Activated T-cell treated with anti-CD3 and anti-CD28 coated beads, Interleukin-2, amount 50 U/mL, for 24 hours (primary cell): Measurements from ENCODE around the gene RERG.

Experiments used
- DNase-seq: peaks from one replicate; pipeline ENCODE4 v3.0.0-alpha.2; 2020
- H3K27ac Mint-ChIP-seq: 2 replicates; pipeline ENCODE4 v1.8.0; 2020; ENCODE audit warnings: mild to moderate bottlenecking, mixed read lengths
- H3K27me3 Mint-ChIP-seq: 2 replicates; pipeline ENCODE4 v1.8.0; 2020; ENCODE audit warnings: mixed read lengths
- H3K36me3 Mint-ChIP-seq: 2 replicates; pipeline ENCODE4 v1.8.0; 2020; ENCODE audit warnings: low read depth, mixed read lengths
- H3K4me1 Mint-ChIP-seq: 2 replicates; pipeline ENCODE4 v1.8.0; 2020; ENCODE audit warnings: low read depth, mixed read lengths
- H3K4me3 Mint-ChIP-seq: 2 replicates; pipeline ENCODE4 v1.8.0; 2020; ENCODE audit warnings: mild to moderate bottlenecking, moderate library complexity, mixed read lengths
- H3K9me3 Mint-ChIP-seq: 2 replicates; pipeline ENCODE4 v1.8.0; 2020; ENCODE audit warnings: mixed read lengths

The RERG gene

GRCh38 chr12:15184484-15184883 lies 36.7 kb downstream of the RERG start:
- Mint-ChIP-seq H3K36me3 (no peaks in the 10 kb centered on the region), H3K27me3 (peaks cover 7% of the 10 kb centered on the region), H3K27ac (no peak overlapping the region), H3K9me3 (no peaks in the 10 kb centered on the region), H3K4me3 (no peak overlapping the region), H3K4me1 (no peaks in the 10 kb centered on the region)
- DNase-seq, result no peak

- H3K27ac Mint-ChIP-seq, result no peak overlapping the region
- DNase-seq, result no peak
- peaks cover 10% of the 10 kb centered on the region for H3K27me3 Mint-ChIP-seq
- no peaks in the 10 kb centered on the region for H3K9me3 Mint-ChIP-seq
- H3K4me1 Mint-ChIP-seq, result no peaks in the 10 kb centered on the region
- no peaks in the 10 kb centered on the region for H3K36me3 Mint-ChIP-seq
- no peak overlapping the region for H3K4me3 Mint-ChIP-seq
Observed at GRCh38 chr12:15183821-15184220, 37.4 kb downstream of the RERG start.

DNA sequence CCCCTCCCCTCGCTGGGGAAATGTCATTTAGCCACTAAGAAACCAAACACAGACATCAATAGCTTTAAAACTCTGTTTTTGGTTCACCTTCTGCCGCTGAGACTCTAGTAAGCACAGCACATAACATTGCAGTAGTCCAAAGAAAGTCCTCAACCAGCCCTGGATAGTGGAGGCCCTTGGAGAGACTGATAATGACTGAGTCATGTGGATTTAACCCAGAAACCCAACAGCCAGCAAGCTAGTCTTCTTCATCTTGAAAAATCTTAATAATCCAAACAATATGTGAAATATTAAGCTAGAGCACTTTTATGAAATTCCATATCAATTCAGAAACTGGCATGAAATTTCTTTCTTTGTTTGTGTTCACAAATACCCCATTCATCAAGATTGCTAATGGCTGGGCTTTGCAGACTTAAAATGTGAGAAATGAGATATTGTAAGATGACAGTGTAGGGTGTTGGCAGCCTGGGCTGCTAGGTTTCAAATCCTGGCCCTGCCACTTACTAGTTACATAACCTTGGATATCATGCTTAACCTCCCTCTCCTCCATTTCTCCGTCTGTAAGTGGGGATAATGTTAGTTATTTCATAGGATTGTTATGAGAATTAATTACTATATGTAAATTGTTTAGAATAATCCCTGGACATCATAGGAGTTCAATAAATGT lies 40.1 kb downstream of the RERG start:
- Mint-ChIP-seq H3K27ac (no peak overlapping the region), H3K36me3 (no peaks in the 10 kb centered on the region), H3K4me1 (no peaks in the 10 kb centered on the region), H3K27me3 (peaks cover 26% of the 10 kb centered on the region), H3K4me3 (no peak overlapping the region), H3K9me3 (no peaks in the 10 kb centered on the region)
- no peak for DNase-seq

GRCh38 chr12:15180325-15180724 lies 40.9 kb downstream of the RERG start:
- H3K4me1 Mint-ChIP-seq, result no peaks in the 10 kb centered on the region
- DNase-seq, result no peak

GRCh38 chr12:15179672-15180071 lies 41.5 kb downstream of the RERG start:
- H3K4me1 Mint-ChIP-seq, result no peaks in the 10 kb centered on the region
- no peak overlapping the region for H3K4me3 Mint-ChIP-seq
- peaks cover 32% of the 10 kb centered on the region for H3K27me3 Mint-ChIP-seq
- DNase-seq, result no peak
- no peak overlapping the region for H3K27ac Mint-ChIP-seq
- H3K9me3 Mint-ChIP-seq, result no peaks in the 10 kb centered on the region
- no peaks in the 10 kb centered on the region for H3K36me3 Mint-ChIP-seq

More at GRCh38 chr12:15180325-15180724, 40.9 kb downstream of the RERG start:
- no peak overlapping the region for H3K27ac Mint-ChIP-seq
- no peaks in the 10 kb centered on the region for H3K36me3 Mint-ChIP-seq
- no peak overlapping the region for H3K4me3 Mint-ChIP-seq
- peaks cover 32% of the 10 kb centered on the region for H3K27me3 Mint-ChIP-seq
- H3K9me3 Mint-ChIP-seq, result no peaks in the 10 kb centered on the region

DNA sequence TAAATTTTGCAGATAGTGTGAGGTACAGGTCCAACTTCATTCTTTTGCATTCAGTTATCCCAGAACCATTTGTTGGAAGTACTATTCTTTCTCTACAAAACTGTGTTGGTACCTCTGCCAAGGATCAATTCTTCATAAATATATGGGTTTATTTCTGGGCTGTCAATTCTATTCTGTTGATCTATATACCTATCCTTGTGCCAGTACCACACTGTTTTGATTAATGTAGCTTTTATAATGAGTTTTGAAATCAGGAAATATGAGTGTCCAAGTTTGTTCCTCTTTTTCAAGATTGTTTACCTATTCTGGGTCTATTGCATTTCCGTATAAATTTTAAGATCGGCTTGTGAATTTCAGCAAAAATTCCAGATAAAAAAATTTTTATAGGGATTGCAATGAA lies 48.1 kb downstream of the RERG start:
- Mint-ChIP-seq H3K36me3 (no peaks in the 10 kb centered on the region), H3K27ac (no peak overlapping the region), H3K4me3 (no peak overlapping the region)

GRCh38 chr12:15172060-15172822 lies 49.0 kb downstream of the RERG start:
- Mint-ChIP-seq H3K27ac (no peak overlapping the region), H3K4me3 (no peak overlapping the region), H3K4me1 (no peaks in the 10 kb centered on the region), H3K27me3 (peaks cover 16% of the 10 kb centered on the region), H3K36me3 (no peaks in the 10 kb centered on the region), H3K9me3 (no peaks in the 10 kb centered on the region)
- DNase-seq, result no peak

More for the DNA sequence above, 48.1 kb downstream of the RERG start:
- Mint-ChIP-seq H3K27me3 (peaks cover 22% of the 10 kb centered on the region), H3K4me1 (no peaks in the 10 kb centered on the region), H3K9me3 (no peaks in the 10 kb centered on the region)
- no peak for DNase-seq

DNA sequence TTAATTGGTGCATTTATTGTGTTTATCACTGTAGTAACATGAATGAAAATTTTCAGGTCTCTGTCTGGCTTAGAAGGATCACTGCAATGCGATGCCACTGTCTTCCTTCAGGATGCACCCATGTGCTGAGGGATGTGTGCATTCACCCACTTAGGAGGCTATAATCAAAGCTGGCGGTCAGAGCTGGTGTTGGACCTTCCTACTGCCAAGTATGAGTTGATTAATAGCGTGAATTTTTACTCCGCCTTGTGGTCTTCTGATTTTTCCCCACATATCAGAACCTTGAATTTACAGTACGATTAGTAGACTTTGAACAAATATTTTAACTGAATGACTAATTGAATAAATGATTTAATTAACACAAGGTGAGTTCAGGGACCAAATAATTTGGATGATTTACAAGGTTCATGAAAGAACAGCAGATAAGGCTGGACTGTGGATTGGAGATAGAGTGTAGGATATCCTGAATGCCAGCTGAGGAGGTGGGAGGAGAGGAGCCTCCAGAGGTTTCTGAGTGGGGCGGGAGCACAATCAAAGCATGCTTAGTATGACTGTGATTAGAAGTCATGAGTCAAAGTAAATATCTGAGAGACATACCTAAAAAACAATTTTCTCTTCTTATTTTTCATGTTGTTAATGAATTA lies 50.1 kb downstream of the RERG start:
- H3K4me3 Mint-ChIP-seq, result no peak overlapping the region
- no peak for DNase-seq
- H3K27ac Mint-ChIP-seq, result no peak overlapping the region
- H3K36me3 Mint-ChIP-seq, result no peaks in the 10 kb centered on the region
- H3K9me3 Mint-ChIP-seq, result no peaks in the 10 kb centered on the region
- H3K4me1 Mint-ChIP-seq, result no peaks in the 10 kb centered on the region
- peaks cover 9% of the 10 kb centered on the region for H3K27me3 Mint-ChIP-seq

GRCh38 chr12:15168026-15168678 lies 53.1 kb downstream of the RERG start:
- DNase-seq, result no peak
- no peak overlapping the region for H3K27ac Mint-ChIP-seq
- H3K9me3 Mint-ChIP-seq, result no peaks in the 10 kb centered on the region
- peaks cover 5% of the 10 kb centered on the region for H3K27me3 Mint-ChIP-seq
- H3K4me3 Mint-ChIP-seq, result no peak overlapping the region
- H3K4me1 Mint-ChIP-seq, result no peaks in the 10 kb centered on the region
- H3K36me3 Mint-ChIP-seq, result no peaks in the 10 kb centered on the region

GRCh38 chr12:15165012-15165659 lies 56.1 kb downstream of the RERG start:
- no peak overlapping the region for H3K27ac Mint-ChIP-seq
- DNase-seq, result no peak
- no peaks in the 10 kb centered on the region for H3K9me3 Mint-ChIP-seq
- H3K4me3 Mint-ChIP-seq, result no peak overlapping the region
- H3K36me3 Mint-ChIP-seq, result no peaks in the 10 kb centered on the region
- H3K27me3 Mint-ChIP-seq, result peaks cover 2% of the 10 kb centered on the region
- no peaks in the 10 kb centered on the region for H3K4me1 Mint-ChIP-seq

DNA sequence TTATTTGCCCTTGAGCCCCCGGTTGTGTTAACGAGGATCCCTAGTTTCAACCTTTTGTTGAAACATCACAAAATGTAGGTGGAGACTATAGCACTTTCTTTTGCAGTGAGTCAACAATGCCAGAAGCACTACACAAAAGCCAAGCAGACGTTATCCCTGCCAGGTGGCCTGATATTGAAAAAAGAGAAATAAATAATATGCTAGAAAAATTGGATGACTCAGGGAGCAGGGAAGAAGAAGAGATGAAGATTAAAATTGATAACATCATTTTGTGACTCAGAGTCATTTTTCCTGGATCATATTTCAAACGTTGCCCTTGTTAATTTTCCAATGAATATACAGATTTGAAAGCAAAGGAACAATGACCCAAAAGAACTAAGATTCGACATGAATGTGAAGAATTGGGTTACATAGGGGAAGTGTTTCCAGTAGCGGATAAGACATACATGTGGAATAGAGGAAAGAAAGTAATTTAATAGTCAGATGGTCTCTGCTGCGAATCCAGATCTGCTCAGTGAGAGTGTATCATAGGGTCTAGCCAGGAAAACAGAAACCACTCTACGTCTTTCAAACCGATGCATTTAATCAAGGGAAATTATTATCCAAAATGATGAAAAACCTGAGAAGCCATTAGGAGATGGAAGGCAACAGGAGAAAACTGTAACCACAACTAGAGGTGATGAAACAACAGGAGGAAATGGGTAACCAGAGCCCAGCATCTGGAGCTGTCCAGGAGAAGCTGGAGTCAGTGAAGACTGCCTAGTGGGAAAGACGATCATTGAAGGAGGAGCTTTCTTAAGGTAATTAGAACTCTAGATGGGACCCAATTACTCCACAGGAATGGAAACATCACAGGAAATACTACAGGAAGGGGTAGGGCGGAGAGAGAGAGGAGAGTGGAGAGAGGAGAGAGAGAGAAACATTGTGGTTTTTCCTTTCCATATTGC lies 57.9 kb downstream of the RERG start:
- Mint-ChIP-seq H3K4me1 (no peaks in the 10 kb centered on the region), H3K36me3 (no peaks in the 10 kb centered on the region), H3K9me3 (no peaks in the 10 kb centered on the region), H3K27ac (no peak overlapping the region), H3K4me3 (no peak overlapping the region), H3K27me3 (peaks cover 2% of the 10 kb centered on the region)
- no peak for DNase-seq

GRCh38 chr12:15158083-15158482 lies 63.1 kb downstream of the RERG start:
- Mint-ChIP-seq H3K27me3 (no peaks in the 10 kb centered on the region), H3K4me1 (no peaks in the 10 kb centered on the region), H3K9me3 (no peaks in the 10 kb centered on the region), H3K4me3 (no peak overlapping the region), H3K36me3 (no peaks in the 10 kb centered on the region), H3K27ac (no peak overlapping the region)
- DNase-seq, result no peak

- Mint-ChIP-seq H3K4me3 (no peak overlapping the region), H3K27ac (no peak overlapping the region), H3K9me3 (no peaks in the 10 kb centered on the region), H3K4me1 (no peaks in the 10 kb centered on the region), H3K27me3 (no peaks in the 10 kb centered on the region), H3K36me3 (no peaks in the 10 kb centered on the region)
- no peak for DNase-seq
Observed at GRCh38 chr12:15157269-15157671, 63.9 kb downstream of the RERG start.
